ENCODE measurements around the gene SLC26A3.

- TF ChIP-seq POU5F1 (IDR thresholded peaks at IDR 0.05; ENCODE audit: low read depth, low read length) (no peak), CTCF (IDR thresholded peaks at IDR 0.05; ENCODE audit: control extremely low read depth in 1 of 3, insufficient read depth in 1 of 3, low read depth in 1 of 3, low read length in 3 of 3) (peak; percentile 28 to 48 (median 41)), GABPA (IDR thresholded peaks at IDR 0.05; ENCODE audit: borderline replicate concordance, insufficient read depth, low read length) (peak; percentile 84; the same call in 1 of the 2 replicates), EP300 (IDR thresholded peaks at IDR 0.05; ENCODE audit: borderline replicate concordance in 1 of 2, low read depth in 2 of 2, low read length in 2 of 2) (no peak; a peak in 1 of 3 replicates), POLR2AphosphoS5 (IDR thresholded peaks at IDR 0.05; ENCODE audit: low read depth, low read length) (peak; percentile 83), POLR2A (IDR thresholded peaks at IDR 0.05; ENCODE audit: control extremely low read depth in 1 of 2, low read depth in 2 of 2, low read length in 2 of 2) (peak in 1 of 2 experiments; percentile 61; a peak in 1 of 3 replicates), USF2 (IDR thresholded peaks at IDR 0.05; ENCODE audit: low read length) (no peak), CREB1 (IDR thresholded peaks at IDR 0.05) (peak; percentile 80), YY1 (IDR thresholded peaks at IDR 0.05; ENCODE audit: low read depth, low read length) (0 out of 2 replicates have a peak, but pooled peaks have one; percentile 7), EZH2 (IDR thresholded peaks at IDR 0.05; ENCODE audit: low read depth, low read length, severe bottlenecking) (no peak), CHD1 (IDR thresholded peaks at IDR 0.05; ENCODE audit: low read depth, low read length) (no peak)
Observed at GRCh38 chr7:107743567-107744344, 59.3 kb downstream of the SLC26A3 start, which contains the start of gene CBLL1.
